HG03039 (cell line): ENCODE results near the gene CSNK2A1.
"Not testable (repeated sequence)": the region's sequence is repeated elsewhere in the genome, so short reads cannot be mapped to it uniquely, and the experiment has no call there.

ENCODE experiments used
- ATAC-seq: cut with Tn5 transposase; IDR thresholded peaks from one replicate; pipeline ENCODE4 v1.9.1; 2021; ENCODE audit warnings: mild to moderate bottlenecking, moderate library complexity; ENCODE audit not compliant: unreplicated experiment

The CSNK2A1 gene

GRCh38 chr20:496126-496696 lies 47.4 kb downstream of the CSNK2A1 start:
- ATAC-seq: no peak

GRCh38 chr20:492159-492558 lies 51.4 kb downstream of the CSNK2A1 start:
- no peak for ATAC-seq

GRCh38 chr20:487655-488054 lies 55.9 kb downstream of the CSNK2A1 start:
- no peak for ATAC-seq

GRCh38 chr20:483815-484644 lies 59.6 kb downstream of the CSNK2A1 start:
- ATAC-seq: no peak

GRCh38 chr20:481167-481566 lies 62.4 kb downstream of the CSNK2A1 start:
- ATAC-seq: no peak

GRCh38 chr20:480044-480443 lies 63.5 kb downstream of the CSNK2A1 start:
- no peak for ATAC-seq

- ATAC-seq: no peak
These were observed 64.1 kb downstream of the CSNK2A1 start for GRCh38 chr20:479487-479886.

- ATAC-seq: no peak
These were observed 64.6 kb downstream of the CSNK2A1 start for GRCh38 chr20:478949-479429.

GRCh38 chr20:478010-478948 lies 65.3 kb downstream of the CSNK2A1 start:
- no peak for ATAC-seq

- ATAC-seq: not testable (repeated sequence)
These were observed 66.9 kb downstream of the CSNK2A1 start for GRCh38 chr20:476561-477249.

- ATAC-seq: no peak
These were observed 67.9 kb downstream of the CSNK2A1 start for GRCh38 chr20:475463-476357.

GRCh38 chr20:474581-474980 lies 69.0 kb downstream of the CSNK2A1 start:
- ATAC-seq: no peak

- no peak for ATAC-seq
These were observed 70.7 kb downstream of the CSNK2A1 start for GRCh38 chr20:472889-473292.

GRCh38 chr20:472137-472846 lies 71.3 kb downstream of the CSNK2A1 start:
- no peak for ATAC-seq

GRCh38 chr20:469746-470490 lies 73.7 kb downstream of the CSNK2A1 start:
- no peak for ATAC-seq

GRCh38 chr20:467755-468154 lies 75.8 kb downstream of the CSNK2A1 start:
- no peak for ATAC-seq

GRCh38 chr20:462199-462991 lies 81.2 kb downstream of the CSNK2A1 start, which contains the start of gene TBC1D20:
Gene TBC1D20 (minus strand): TSS chr20:462533. CDS start chr20:462405, 128 bp downstream.
- peak; percentile 92 for ATAC-seq
